HepG2 (cell line): ENCODE measurements around the gene NCKIPSD. TPM values are rescaled to one million over a fixed set of nuclear protein-coding genes. Genes with fewer than 3 reads are reported as not detected.

Experiments used
- ATAC-seq: fragments of 200-7000 bp; cut with Tn5 transposase; 3 replicates; pipeline ENCODE4 v1.9.1; 2020; ENCODE audit warnings: mild to moderate bottlenecking, moderate library complexity
- BruUV-seq: library from RNA; stranded (reverse); fragments of 400-500 nt; replicated peaks from 2 replicates; lab custom pipeline; 2021; lab: Mats Ljungman, UMichigan
- CTCF ChIA-PET: fragments of 300-600 bp; formaldehyde crosslinking; extraction: SDS; loops from one replicate; lab custom pipeline; 2021; ENCODE audit warnings: low total read pairs, inconsistent platforms, low intra/inter-chr PET ratio; lab: Yijun Ruan, JAX
- POLR2A ChIA-PET: fragments of 350-600 bp; sonication (Branson Sonifier 250); formaldehyde crosslinking; loops from one replicate; lab custom pipeline; 2020; ENCODE audit warnings: antibody characterized with exemption, inconsistent platforms; lab: Yijun Ruan, JAX
- DNase-seq: peaks from one replicate; pipeline ENCODE4 v3.0.0-alpha.2; 2015; ENCODE audit warnings: low spot score
- FAIRE-seq: peaks from 3 replicates; lab custom pipeline; 2011; peaks lifted over from hg19 to GRCh38; lab: Jason Lieb, UNC
- H2AFZ ChIP-seq: one replicate; pipeline ENCODE4 v1.6.1; 2011; ENCODE audit warnings: low read length, inconsistent platforms
- H3K27ac ChIP-seq: fragments of 300-600 bp; 3 replicates; pipeline ENCODE4 v1.8.0; 2011; ENCODE audit warnings: mixed run types, mild to moderate bottlenecking, mixed read lengths, low read length, inconsistent platforms; ENCODE audit not compliant: insufficient read depth; ENCODE audit errors: extremely low read length
- H3K27me3 ChIP-seq, 2 experiments: fragments of 200-600 bp in 1 of 2; 2 replicates in 1 of 2; 3 replicates in 1 of 2; pipeline versions ENCODE4 v1.6.0 to v1.8.0; 2011; ENCODE audit warnings: low read length in 2 of 2, mild to moderate bottlenecking in 2 of 2, moderate library complexity in 2 of 2, inconsistent platforms in 1 of 2; ENCODE audit not compliant: insufficient read depth in 2 of 2, control insufficient read depth in 1 of 2
- H3K36me3 ChIP-seq, 2 experiments: fragments of 200-600 bp in 1 of 2; replicated peaks in 1 of 2; 2 replicates in 1 of 2; 3 replicates in 1 of 2; pipeline versions ENCODE4 v1.5.1 to v1.8.0; 2011; ENCODE audit warnings: low read length in 2 of 2, inconsistent platforms in 1 of 2; ENCODE audit not compliant: insufficient read depth in 2 of 2, control insufficient read depth in 1 of 2
- H3K4me1 ChIP-seq: 2 replicates; pipeline ENCODE4 v1.5.1; 2012; ENCODE audit warnings: low read length, inconsistent platforms; ENCODE audit not compliant: insufficient read depth
- H3K4me2 ChIP-seq: 2 replicates; pipeline ENCODE4 v1.6.0; 2011; ENCODE audit warnings: low read depth, low read length, inconsistent platforms
- H3K4me3 ChIP-seq, 3 experiments: fragments of 200-600 bp in 1 of 3; sonication (generic), shearing (Covaris generic) in 1 of 3; replicated peaks in 1 of 3; 2 replicates each; pipeline ENCODE4 v1.5.1; 2011 to 2016; ENCODE audit warnings: low read length in 3 of 3, inconsistent platforms in 2 of 3, low read depth in 2 of 3, mild to moderate bottlenecking in 2 of 3, control low read depth in 1 of 3, mixed read lengths in 1 of 3; ENCODE audit not compliant: insufficient read depth in 1 of 3
- H3K79me2 ChIP-seq: one replicate; pipeline ENCODE4 v1.6.1; 2011; ENCODE audit warnings: low read length, inconsistent platforms; ENCODE audit not compliant: insufficient read depth
- H3K9ac ChIP-seq: 2 replicates; pipeline ENCODE4 v1.6.0; 2011; ENCODE audit warnings: mild to moderate bottlenecking, low read depth, low read length, inconsistent platforms; ENCODE audit not compliant: insufficient read depth
- H3K9me3 ChIP-seq: 2 replicates; pipeline ENCODE4 v1.5.1; 2012; ENCODE audit warnings: mild to moderate bottlenecking, low read length
- H4K20me1 ChIP-seq: 2 replicates; pipeline ENCODE4 v1.6.0; 2011; ENCODE audit warnings: inconsistent platforms, mild to moderate bottlenecking, low read length, moderate library complexity; ENCODE audit not compliant: insufficient read depth
- SMAD1 ChIP-seq: sonication (generic); formaldehyde crosslinking; IDR thresholded peaks from 2 replicates; pipeline ENCODE4 v1.4.0; 2020; ENCODE audit warnings: missing genetic modification reagents, low read depth, mild to moderate bottlenecking, borderline replicate concordance
- ZFP91 ChIP-seq: sonication (generic); formaldehyde crosslinking; IDR thresholded peaks from 2 replicates; pipeline ENCODE4 v1.9.0; 2022; ENCODE audit warnings: missing genetic modification reagents, mild to moderate bottlenecking, borderline replicate concordance
- WGBS: methylation state at CpG from one replicate; pipeline ENCODE4 v1.1.6; 2017; ENCODE audit warnings: low lambda C conversion rate; 5-methylcytosine and 5-hydroxymethylcytosine counted together
- in situ Hi-C: cut with HindIII; loops from 2 replicates; pipeline ENCODE4 v1.10.0; 2017; ENCODE audit warnings: low pct_unique_long_range_greater_than_20kb; ENCODE audit not compliant: extremely low pct_ligation_motif_present
- intact Hi-C: fragments of 100-400 bp; cut with micrococcal nuclease; formaldehyde crosslinking; loops from one replicate; pipeline ENCODE4 v1.10.0; 2022; ENCODE audit not compliant: unreplicated experiment
- polyA plus RNA-seq, 8 experiments: library from polyadenylated mRNA; depleted of rRNA in 3 of 8; stranded (reverse) in 7 of 8; unstranded in 1 of 8; fragments of >200 nt; fragmentation: Illumina TruSeq in 4 of 8; extraction: Trizol in 4 of 8; gene quantifications; 2 replicates each; pipeline versions ENCODE4 v1.2.1 to v1.2.3, GENCODE V29; 2011 to 2016; ENCODE audit warnings: low read depth in 4 of 8, missing spikeins in 1 of 8, mixed read lengths in 1 of 8; ENCODE audit not compliant: insufficient read depth in 1 of 8
- total RNA-seq, 5 experiments: library from RNA; depleted of rRNA; stranded (reverse); fragments of >200 nt; fragmentation: Illumina TruSeq; extraction: Trizol; gene quantifications; 2 replicates each; pipeline ENCODE4 v1.2.3, GENCODE V29; 2016; ENCODE audit warnings: low read depth in 1 of 5
- TF ChIP-seq, protein P1 (sequence below): sonication (generic); formaldehyde crosslinking; IDR thresholded peaks from 2 replicates; pipeline ENCODE4 v1.8.0; 2022; ENCODE audit warnings: mild to moderate bottlenecking, missing genetic modification reagents, moderate library complexity

NCKIPSD gene
- total and polyA plus RNA-seq, 2 of the 13 experiments (the other 11 are each of a cell fraction or from before 2014, with no cell fraction given) = 13.5 to 35.2 TPM

GRCh38 chr3:48644898-48645760, 40.6 kb downstream of the NCKIPSD start:
- 100% methylated on average over 1 of the region's 22 CpGs for WGBS
- H3K79me2 ChIP-seq = no peaks in the 10 kb centered on the region
- no peak for ATAC-seq
- no TSS peak for BruUV-seq
- intact Hi-C loops = no loop called here
- POLR2A ChIA-PET = no interaction called here
- H3K27me3 ChIP-seq = no peaks in the 10 kb centered on the region
- H3K4me2 ChIP-seq = no peak overlapping the region
- DNase-seq = no peak
- TF ChIP-seq SMAD1 (CRISPR knock-in tag) (no peak), ZFP91 (CRISPR knock-in tag) (0 out of 2 replicates have a peak, but pooled peaks have one; percentile 20)
- TF ChIP-seq, protein P1, sequence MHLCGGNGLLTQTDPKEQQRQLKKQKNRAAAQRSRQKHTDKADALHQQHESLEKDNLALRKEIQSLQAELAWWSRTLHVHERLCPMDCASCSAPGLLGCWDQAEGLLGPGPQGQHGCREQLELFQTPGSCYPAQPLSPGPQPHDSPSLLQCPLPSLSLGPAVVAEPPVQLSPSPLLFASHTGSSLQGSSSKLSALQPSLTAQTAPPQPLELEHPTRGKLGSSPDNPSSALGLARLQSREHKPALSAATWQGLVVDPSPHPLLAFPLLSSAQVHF (CRISPR knock-in tag) = no peak
- in situ Hi-C loops = no loop called here
- no peaks in the 10 kb centered on the region for H4K20me1 ChIP-seq
- H3K9me3 ChIP-seq = no peaks in the 10 kb centered on the region
- no peak overlapping the region for H3K4me3 ChIP-seq
- CTCF ChIA-PET = no interaction called here
- 0 out of 2 replicates have a peak, but pooled peaks cover 4% of the 10 kb centered on the region for H3K4me1 ChIP-seq
- peaks cover 1 to 2% of the 10 kb centered on the region in 2 experiments; a peak in 2 of 5 replicates for H3K36me3 ChIP-seq
- H3K27ac ChIP-seq = no peak overlapping the region
- H2AFZ ChIP-seq = no peak overlapping the region
- no peak for FAIRE-seq
- no peak overlapping the region for H3K9ac ChIP-seq
